Stimulated activated CD4-positive, alpha-beta T cell treated with anti-CD3 and anti-CD28 coated beads, Interleukin-1b, Interleukin-23, amount 100 ng/mL, for 1 hour (primary cell): ENCODE results near the gene HTR4.
"Not testable (repeated sequence)": the region's sequence is repeated elsewhere in the genome, so short reads cannot be mapped to it uniquely, and the experiment has no call there.

Source experiments
- DNase-seq, 2 donors: peaks; one replicate each; pipeline ENCODE4 v3.0.0-alpha.2; 2020; ENCODE audit warnings: low read depth in 2 of 2

HTR4 gene

GRCh38 chr5:148653836-148654781, at the start of gene HTR4:
Gene HTR4, minus strand, starts transcription at chr5:148654527. Its CDS starts 17,513 bp downstream, at chr5:148637014.
- no peak for DNase-seq

GRCh38 chr5:148702019-148702596, 47.8 kb upstream of the HTR4 start:
- no peak for DNase-seq

GRCh38 chr5:148699028-148699427, 44.7 kb upstream of the HTR4 start:
- DNase-seq, result no peak

GRCh38 chr5:148697809-148698196, 43.5 kb upstream of the HTR4 start:
- no peak for DNase-seq

GRCh38 chr5:148697180-148697808, 43.0 kb upstream of the HTR4 start:
- DNase-seq, result no peak

GRCh38 chr5:148696187-148697036, 42.1 kb upstream of the HTR4 start:
- no peak for DNase-seq

GRCh38 chr5:148690945-148691344, 36.6 kb upstream of the HTR4 start:
- DNase-seq, result no peak

- DNase-seq, result no peak
Observed at GRCh38 chr5:148688787-148689186, 34.5 kb upstream of the HTR4 start.

GRCh38 chr5:148687871-148688270, 33.5 kb upstream of the HTR4 start:
- DNase-seq, result no peak

- DNase-seq, result no peak
Observed at GRCh38 chr5:148687427-148687826, 33.1 kb upstream of the HTR4 start.

GRCh38 chr5:148686660-148687059, 32.3 kb upstream of the HTR4 start:
- no peak for DNase-seq

- no peak for DNase-seq
Observed at GRCh38 chr5:148685520-148686134, 31.3 kb upstream of the HTR4 start.

- no peak for DNase-seq
Observed at GRCh38 chr5:148684528-148684927, 30.2 kb upstream of the HTR4 start.

- DNase-seq, result no peak
Observed at GRCh38 chr5:148683651-148684050, 29.3 kb upstream of the HTR4 start.

- DNase-seq, result no peak
Observed at GRCh38 chr5:148682058-148683026, 28.0 kb upstream of the HTR4 start.

- no peak for DNase-seq
Observed at GRCh38 chr5:148681157-148682057, 27.1 kb upstream of the HTR4 start.

GRCh38 chr5:148673704-148674103, 19.4 kb upstream of the HTR4 start:
- not testable (repeated sequence) for DNase-seq

- DNase-seq, result no peak
Observed at GRCh38 chr5:148666353-148666752, 12.0 kb upstream of the HTR4 start.

GRCh38 chr5:148665431-148665830, 11.1 kb upstream of the HTR4 start:
- DNase-seq, result no peak
